HepG2 (cell line): ENCODE results near the gene LDAH. TPM values are rescaled to one million over a fixed set of nuclear protein-coding genes. Genes with fewer than 3 reads are reported as not detected.

Experiments
- ERF ChIP-seq: IDR thresholded peaks from 2 replicates; pipeline ENCODE4 v1.6.1; 2018; ENCODE audit warnings: missing biosample characterization, missing genetic modification reagents
- GABPA ChIP-seq, 2 experiments: IDR thresholded peaks; 2 replicates each; pipeline ENCODE4 v1.6.1; 2011 to 2016; ENCODE audit warnings: low read depth in 2 of 2, low read length in 1 of 2, missing biosample characterization in 1 of 2, missing genetic modification characterization in 1 of 2
- JUND ChIP-seq: sonication (generic); formaldehyde crosslinking; IDR thresholded peaks from 2 replicates; pipeline ENCODE4 v1.8.0; 2022; ENCODE audit warnings: mild to moderate bottlenecking, missing genetic modification reagents
- KLF12 ChIP-seq: sonication (generic); formaldehyde crosslinking; IDR thresholded peaks from 2 replicates; pipeline ENCODE4 v1.4.0; 2020; ENCODE audit warnings: missing genetic modification reagents, borderline replicate concordance
- KLF13 ChIP-seq: sonication (generic); formaldehyde crosslinking; IDR thresholded peaks from 2 replicates; pipeline ENCODE4 v1.4.0; 2020; ENCODE audit warnings: mild to moderate bottlenecking, missing genetic modification reagents
- KLF6 ChIP-seq: IDR thresholded peaks from 2 replicates; pipeline ENCODE4 v1.8.0; 2016; ENCODE audit warnings: missing biosample characterization, missing genetic modification reagents
- ZNF180 ChIP-seq: sonication (generic); formaldehyde crosslinking; IDR thresholded peaks from 2 replicates; pipeline ENCODE4 v1.4.0; 2020; ENCODE audit warnings: low read depth, missing genetic modification reagents, borderline replicate concordance
- ZNF296 ChIP-seq: sonication (generic); formaldehyde crosslinking; conservative IDR thresholded peaks from 2 replicates; pipeline ENCODE4 v1.5.0; 2020; ENCODE audit warnings: mild to moderate bottlenecking, missing genetic modification reagents
- ZNF441 ChIP-seq: sonication (generic); formaldehyde crosslinking; IDR thresholded peaks from 2 replicates; pipeline ENCODE4 v1.7.0; 2021; ENCODE audit warnings: missing genetic modification reagents, borderline replicate concordance
- polyA plus RNA-seq, 8 experiments: library from polyadenylated mRNA; depleted of rRNA in 3 of 8; stranded (reverse) in 7 of 8; unstranded in 1 of 8; fragments of >200 nt; fragmentation: Illumina TruSeq in 4 of 8; extraction: Trizol in 4 of 8; gene quantifications; 2 replicates each; pipeline versions ENCODE4 v1.2.1 to v1.2.3, GENCODE V29; 2011 to 2016; ENCODE audit warnings: low read depth in 4 of 8, missing spikeins in 1 of 8, mixed read lengths in 1 of 8; ENCODE audit not compliant: insufficient read depth in 1 of 8
- total RNA-seq, 5 experiments: library from RNA; depleted of rRNA; stranded (reverse); fragments of >200 nt; fragmentation: Illumina TruSeq; extraction: Trizol; gene quantifications; 2 replicates each; pipeline ENCODE4 v1.2.3, GENCODE V29; 2016; ENCODE audit warnings: low read depth in 1 of 5
- TF ChIP-seq, protein P1 (sequence below): sonication (generic); formaldehyde crosslinking; IDR thresholded peaks from 2 replicates; pipeline ENCODE4 v1.4.0; 2020; ENCODE audit warnings: missing genetic modification reagents
- TF ChIP-seq, protein P2 (sequence below): sonication (generic); formaldehyde crosslinking; IDR thresholded peaks from 2 replicates; pipeline ENCODE4 v1.9.0; 2021; ENCODE audit warnings: mild to moderate bottlenecking, missing genetic modification reagents
- TF ChIP-seq, protein P3 (sequence below): sonication (generic); formaldehyde crosslinking; IDR thresholded peaks from 2 replicates; pipeline ENCODE4 v1.5.0; 2020; ENCODE audit warnings: mild to moderate bottlenecking, missing genetic modification reagents, moderate library complexity
- TF ChIP-seq, protein P4 (sequence below): sonication (generic); formaldehyde crosslinking; IDR thresholded peaks from 2 replicates; pipeline ENCODE4 v1.4.0; 2020; ENCODE audit warnings: missing genetic modification reagents, borderline replicate concordance

Gene LDAH
- total and polyA plus RNA-seq, 2 of the 13 experiments (the other 11 are each of a cell fraction or from before 2014, with no cell fraction given) = 28.8 to 46.2 TPM

DNA sequence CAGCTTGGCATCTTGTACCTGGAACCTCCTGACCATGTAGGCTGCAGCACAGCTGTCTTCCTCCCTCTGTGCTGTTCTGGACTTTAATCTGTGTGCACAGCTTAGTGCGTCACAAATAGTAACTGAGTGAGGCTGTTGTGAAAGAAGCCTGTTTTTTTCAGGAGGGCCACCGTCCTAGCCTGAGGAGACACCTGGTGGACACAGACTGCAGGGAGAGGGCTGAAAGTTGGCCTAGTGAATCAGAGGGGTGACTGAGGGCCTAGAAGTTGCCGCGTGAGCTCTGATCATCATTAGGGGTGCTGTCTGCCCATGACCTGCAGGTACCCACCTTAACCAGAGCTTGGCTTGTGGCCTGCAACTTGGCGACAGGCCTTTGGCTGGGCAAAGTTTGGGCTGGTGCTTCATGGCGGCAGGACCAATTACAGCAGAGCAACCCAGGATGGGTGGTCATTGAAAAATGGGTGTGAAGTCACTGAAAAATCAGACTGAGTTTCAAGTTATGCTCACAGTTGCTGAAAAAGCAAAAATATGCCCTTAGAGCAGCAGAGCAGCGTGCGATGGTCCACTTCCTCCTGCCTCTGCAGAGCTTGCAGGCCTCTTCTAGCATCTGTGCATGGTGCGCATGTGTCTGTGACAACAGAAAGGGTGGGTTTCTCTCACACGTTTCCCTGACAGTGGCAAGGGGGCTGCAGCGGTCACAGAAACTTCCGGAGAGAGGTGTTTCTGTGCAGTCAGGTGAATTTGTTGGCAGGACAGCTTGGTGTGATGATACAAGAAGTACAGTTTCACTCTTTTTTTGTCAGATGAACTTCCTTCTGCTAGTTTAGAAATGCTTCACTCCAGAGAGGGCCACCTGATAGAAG lies 146.3 kb downstream of the LDAH start (continued):
- TF ChIP-seq, protein P1, sequence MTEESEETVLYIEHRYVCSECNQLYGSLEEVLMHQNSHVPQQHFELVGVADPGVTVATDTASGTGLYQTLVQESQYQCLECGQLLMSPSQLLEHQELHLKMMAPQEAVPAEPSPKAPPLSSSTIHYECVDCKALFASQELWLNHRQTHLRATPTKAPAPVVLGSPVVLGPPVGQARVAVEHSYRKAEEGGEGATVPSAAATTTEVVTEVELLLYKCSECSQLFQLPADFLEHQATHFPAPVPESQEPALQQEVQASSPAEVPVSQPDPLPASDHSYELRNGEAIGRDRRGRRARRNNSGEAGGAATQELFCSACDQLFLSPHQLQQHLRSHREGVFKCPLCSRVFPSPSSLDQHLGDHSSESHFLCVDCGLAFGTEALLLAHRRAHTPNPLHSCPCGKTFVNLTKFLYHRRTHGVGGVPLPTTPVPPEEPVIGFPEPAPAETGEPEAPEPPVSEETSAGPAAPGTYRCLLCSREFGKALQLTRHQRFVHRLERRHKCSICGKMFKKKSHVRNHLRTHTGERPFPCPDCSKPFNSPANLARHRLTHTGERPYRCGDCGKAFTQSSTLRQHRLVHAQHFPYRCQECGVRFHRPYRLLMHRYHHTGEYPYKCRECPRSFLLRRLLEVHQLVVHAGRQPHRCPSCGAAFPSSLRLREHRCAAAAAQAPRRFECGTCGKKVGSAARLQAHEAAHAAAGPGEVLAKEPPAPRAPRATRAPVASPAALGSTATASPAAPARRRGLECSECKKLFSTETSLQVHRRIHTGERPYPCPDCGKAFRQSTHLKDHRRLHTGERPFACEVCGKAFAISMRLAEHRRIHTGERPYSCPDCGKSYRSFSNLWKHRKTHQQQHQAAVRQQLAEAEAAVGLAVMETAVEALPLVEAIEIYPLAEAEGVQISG (CRISPR knock-in tag) = peak; percentile 89
- TF ChIP-seq KLF13 (no peak), KLF6 (CRISPR knock-in tag) (peak; percentile 67; the same call in 1 of the 2 replicates), JUND (CRISPR knock-in tag) (peak; percentile 65; the same call in 1 of the 2 replicates), ZNF296 (CRISPR knock-in tag) (no peak), KLF12 (CRISPR knock-in tag) (no peak), GABPA (IDR thresholded peaks at IDR 0.05; ENCODE audit: low read depth, low read length) (no peak), GABPA (CRISPR knock-in tag; IDR thresholded peaks at IDR 0.05; ENCODE audit: low read depth) (peak; percentile 40; the same call in 1 of the 2 replicates), ZNF180 (CRISPR knock-in tag) (no peak), ZNF441 (peak; percentile 6; the same call in 1 of the 2 replicates), ERF (CRISPR knock-in tag) (peak; percentile 94)
- TF ChIP-seq, protein P2, sequence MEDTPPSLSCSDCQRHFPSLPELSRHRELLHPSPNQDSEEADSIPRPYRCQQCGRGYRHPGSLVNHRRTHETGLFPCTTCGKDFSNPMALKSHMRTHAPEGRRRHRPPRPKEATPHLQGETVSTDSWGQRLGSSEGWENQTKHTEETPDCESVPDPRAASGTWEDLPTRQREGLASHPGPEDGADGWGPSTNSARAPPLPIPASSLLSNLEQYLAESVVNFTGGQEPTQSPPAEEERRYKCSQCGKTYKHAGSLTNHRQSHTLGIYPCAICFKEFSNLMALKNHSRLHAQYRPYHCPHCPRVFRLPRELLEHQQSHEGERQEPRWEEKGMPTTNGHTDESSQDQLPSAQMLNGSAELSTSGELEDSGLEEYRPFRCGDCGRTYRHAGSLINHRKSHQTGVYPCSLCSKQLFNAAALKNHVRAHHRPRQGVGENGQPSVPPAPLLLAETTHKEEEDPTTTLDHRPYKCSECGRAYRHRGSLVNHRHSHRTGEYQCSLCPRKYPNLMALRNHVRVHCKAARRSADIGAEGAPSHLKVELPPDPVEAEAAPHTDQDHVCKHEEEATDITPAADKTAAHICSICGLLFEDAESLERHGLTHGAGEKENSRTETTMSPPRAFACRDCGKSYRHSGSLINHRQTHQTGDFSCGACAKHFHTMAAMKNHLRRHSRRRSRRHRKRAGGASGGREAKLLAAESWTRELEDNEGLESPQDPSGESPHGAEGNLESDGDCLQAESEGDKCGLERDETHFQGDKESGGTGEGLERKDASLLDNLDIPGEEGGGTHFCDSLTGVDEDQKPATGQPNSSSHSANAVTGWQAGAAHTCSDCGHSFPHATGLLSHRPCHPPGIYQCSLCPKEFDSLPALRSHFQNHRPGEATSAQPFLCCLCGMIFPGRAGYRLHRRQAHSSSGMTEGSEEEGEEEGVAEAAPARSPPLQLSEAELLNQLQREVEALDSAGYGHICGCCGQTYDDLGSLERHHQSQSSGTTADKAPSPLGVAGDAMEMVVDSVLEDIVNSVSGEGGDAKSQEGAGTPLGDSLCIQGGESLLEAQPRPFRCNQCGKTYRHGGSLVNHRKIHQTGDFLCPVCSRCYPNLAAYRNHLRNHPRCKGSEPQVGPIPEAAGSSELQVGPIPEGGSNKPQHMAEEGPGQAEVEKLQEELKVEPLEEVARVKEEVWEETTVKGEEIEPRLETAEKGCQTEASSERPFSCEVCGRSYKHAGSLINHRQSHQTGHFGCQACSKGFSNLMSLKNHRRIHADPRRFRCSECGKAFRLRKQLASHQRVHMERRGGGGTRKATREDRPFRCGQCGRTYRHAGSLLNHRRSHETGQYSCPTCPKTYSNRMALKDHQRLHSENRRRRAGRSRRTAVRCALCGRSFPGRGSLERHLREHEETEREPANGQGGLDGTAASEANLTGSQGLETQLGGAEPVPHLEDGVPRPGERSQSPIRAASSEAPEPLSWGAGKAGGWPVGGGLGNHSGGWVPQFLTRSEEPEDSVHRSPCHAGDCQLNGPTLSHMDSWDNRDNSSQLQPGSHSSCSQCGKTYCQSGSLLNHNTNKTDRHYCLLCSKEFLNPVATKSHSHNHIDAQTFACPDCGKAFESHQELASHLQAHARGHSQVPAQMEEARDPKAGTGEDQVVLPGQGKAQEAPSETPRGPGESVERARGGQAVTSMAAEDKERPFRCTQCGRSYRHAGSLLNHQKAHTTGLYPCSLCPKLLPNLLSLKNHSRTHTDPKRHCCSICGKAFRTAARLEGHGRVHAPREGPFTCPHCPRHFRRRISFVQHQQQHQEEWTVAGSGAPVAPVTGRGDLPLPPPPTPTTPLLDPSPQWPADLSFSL (CRISPR knock-in tag) = no peak; the same call in 1 of the 2 replicates
- TF ChIP-seq, protein P3, sequence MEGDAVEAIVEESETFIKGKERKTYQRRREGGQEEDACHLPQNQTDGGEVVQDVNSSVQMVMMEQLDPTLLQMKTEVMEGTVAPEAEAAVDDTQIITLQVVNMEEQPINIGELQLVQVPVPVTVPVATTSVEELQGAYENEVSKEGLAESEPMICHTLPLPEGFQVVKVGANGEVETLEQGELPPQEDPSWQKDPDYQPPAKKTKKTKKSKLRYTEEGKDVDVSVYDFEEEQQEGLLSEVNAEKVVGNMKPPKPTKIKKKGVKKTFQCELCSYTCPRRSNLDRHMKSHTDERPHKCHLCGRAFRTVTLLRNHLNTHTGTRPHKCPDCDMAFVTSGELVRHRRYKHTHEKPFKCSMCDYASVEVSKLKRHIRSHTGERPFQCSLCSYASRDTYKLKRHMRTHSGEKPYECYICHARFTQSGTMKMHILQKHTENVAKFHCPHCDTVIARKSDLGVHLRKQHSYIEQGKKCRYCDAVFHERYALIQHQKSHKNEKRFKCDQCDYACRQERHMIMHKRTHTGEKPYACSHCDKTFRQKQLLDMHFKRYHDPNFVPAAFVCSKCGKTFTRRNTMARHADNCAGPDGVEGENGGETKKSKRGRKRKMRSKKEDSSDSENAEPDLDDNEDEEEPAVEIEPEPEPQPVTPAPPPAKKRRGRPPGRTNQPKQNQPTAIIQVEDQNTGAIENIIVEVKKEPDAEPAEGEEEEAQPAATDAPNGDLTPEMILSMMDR (CRISPR knock-in tag) = peak; percentile 99
- TF ChIP-seq, protein P4, sequence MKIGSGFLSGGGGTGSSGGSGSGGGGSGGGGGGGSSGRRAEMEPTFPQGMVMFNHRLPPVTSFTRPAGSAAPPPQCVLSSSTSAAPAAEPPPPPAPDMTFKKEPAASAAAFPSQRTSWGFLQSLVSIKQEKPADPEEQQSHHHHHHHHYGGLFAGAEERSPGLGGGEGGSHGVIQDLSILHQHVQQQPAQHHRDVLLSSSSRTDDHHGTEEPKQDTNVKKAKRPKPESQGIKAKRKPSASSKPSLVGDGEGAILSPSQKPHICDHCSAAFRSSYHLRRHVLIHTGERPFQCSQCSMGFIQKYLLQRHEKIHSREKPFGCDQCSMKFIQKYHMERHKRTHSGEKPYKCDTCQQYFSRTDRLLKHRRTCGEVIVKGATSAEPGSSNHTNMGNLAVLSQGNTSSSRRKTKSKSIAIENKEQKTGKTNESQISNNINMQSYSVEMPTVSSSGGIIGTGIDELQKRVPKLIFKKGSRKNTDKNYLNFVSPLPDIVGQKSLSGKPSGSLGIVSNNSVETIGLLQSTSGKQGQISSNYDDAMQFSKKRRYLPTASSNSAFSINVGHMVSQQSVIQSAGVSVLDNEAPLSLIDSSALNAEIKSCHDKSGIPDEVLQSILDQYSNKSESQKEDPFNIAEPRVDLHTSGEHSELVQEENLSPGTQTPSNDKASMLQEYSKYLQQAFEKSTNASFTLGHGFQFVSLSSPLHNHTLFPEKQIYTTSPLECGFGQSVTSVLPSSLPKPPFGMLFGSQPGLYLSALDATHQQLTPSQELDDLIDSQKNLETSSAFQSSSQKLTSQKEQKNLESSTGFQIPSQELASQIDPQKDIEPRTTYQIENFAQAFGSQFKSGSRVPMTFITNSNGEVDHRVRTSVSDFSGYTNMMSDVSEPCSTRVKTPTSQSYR (CRISPR knock-in tag) = peak; percentile 68; the same call in 1 of the 2 replicates
